SU-DHL-6 (cell line): Measurements from ENCODE around the gene SIK2.

ENCODE experiments used
- CTCF ChIP-seq: fragments of 200-600 bp; sonication (generic); IDR thresholded peaks from one replicate; pipeline ENCODE4 v1.5.1; 2017; ENCODE audit warnings: antibody characterized with exemption, mild to moderate bottlenecking, low read length, moderate library complexity; ENCODE audit not compliant: insufficient read depth, poor library complexity, severe bottlenecking
- EZH2phosphoT487 ChIP-seq: fragments of 200-600 bp; sonication (generic), shearing (Covaris generic); conservative IDR thresholded peaks from 2 replicates; pipeline ENCODE4 v1.6.1; 2018; ENCODE audit warnings: mild to moderate bottlenecking, antibody characterized with exemption, low read length, moderate library complexity, mixed read lengths

GRCh38 chr11:111779118-111779517 is 176.9 kb downstream of the SIK2 start:
- no peak for TF ChIP-seq CTCF
- TF ChIP-seq EZH2phosphoT487 = no peak
